SK-N-SH treated with all-trans-retinoic acid at 6 μM for 48 hours (cell line): ENCODE measurements around the gene UBXN11.

Source experiments
- ARNTL ChIP-seq: fragments of 450-650 bp; formaldehyde crosslinking; IDR thresholded peaks from 2 replicates; pipeline ENCODE4 v1.5.0; 2020; ENCODE audit warnings: low read depth, mild to moderate bottlenecking, moderate library complexity, borderline replicate concordance
- CSDC2 ChIP-seq: fragments of 250-450 bp; sonication (Bioruptor Pico); IDR thresholded peaks from 2 replicates; pipeline ENCODE4 v1.5.0; 2020; ENCODE audit warnings: mild to moderate bottlenecking, moderate library complexity
- RARB ChIP-seq: fragments of 250-450 bp; sonication (Bioruptor Pico); IDR thresholded peaks from 2 replicates; pipeline ENCODE4 v1.8.0; 2021; ENCODE audit warnings: mild to moderate bottlenecking, moderate library complexity
- ZC3H10 ChIP-seq: fragments of 250-450 bp; sonication (Bioruptor Pico); IDR thresholded peaks from 2 replicates; pipeline ENCODE4 v1.5.1; 2021; ENCODE audit warnings: mild to moderate bottlenecking, moderate library complexity
- ZFP3 ChIP-seq: fragments of 250-450 bp; sonication (Bioruptor Pico); IDR thresholded peaks from 2 replicates; pipeline ENCODE4 v1.5.0; 2020; ENCODE audit warnings: mild to moderate bottlenecking, moderate library complexity

- TF ChIP-seq RARB (no peak), ARNTL (no peak), ZFP3 (CRISPR knock-in tag) (no peak), CSDC2 (CRISPR knock-in tag) (no peak), ZC3H10 (no peak)
Measured at GRCh38 chr1:26324550-26324949, 18.1 kb upstream of the UBXN11 start.
